ENCODE data around the gene SPRY1.

GRCh38 chr4:123406872-123407271, 10.3 kb downstream of the SPRY1 start:
- TF ChIP-seq ZNF274 (IDR thresholded peaks at IDR 0.05; ENCODE audit: low read depth, low read length) (no peak), YY1 (IDR thresholded peaks at IDR 0.05; ENCODE audit: insufficient read depth, insufficient read length) (no peak)

All from NT2/D1 (cell line).